Astrocyte (in vitro differentiated cells and primary cell): ENCODE measurements around the gene FOLR2. TPM values are rescaled to one million over a fixed set of nuclear protein-coding genes. Genes with fewer than 3 reads are reported as not detected.

ENCODE experiments used
- DNase-seq: peaks from one replicate; pipeline ENCODE4 v3.0.0-alpha.2; 2010; ENCODE audit warnings: low read depth
- FAIRE-seq: peaks from 2 replicates; lab custom pipeline; 2011; peaks lifted over from hg19 to GRCh38; lab: Jason Lieb, UNC
- H2AFZ ChIP-seq: 2 replicates; pipeline ENCODE4 v1.6.0; 2012; ENCODE audit warnings: low read depth, low read length, inconsistent platforms
- H3K27ac ChIP-seq: 2 replicates; pipeline ENCODE4 v1.5.1; 2011; ENCODE audit warnings: low read depth, low read length, inconsistent platforms
- H3K27me3 ChIP-seq: 2 replicates; pipeline ENCODE4 v1.6.0; 2011; ENCODE audit warnings: low read length, inconsistent platforms; ENCODE audit not compliant: insufficient read depth
- H3K36me3 ChIP-seq: 2 replicates; pipeline ENCODE4 v1.5.1; 2011; ENCODE audit warnings: low read length, inconsistent platforms; ENCODE audit not compliant: insufficient read depth
- H3K4me1 ChIP-seq: 2 replicates; pipeline ENCODE4 v1.5.1; 2011; ENCODE audit warnings: low read length, inconsistent platforms; ENCODE audit not compliant: insufficient read depth
- H3K4me2 ChIP-seq: 2 replicates; pipeline ENCODE4 v1.6.0; 2012; ENCODE audit warnings: low read length, inconsistent platforms
- H3K4me3 ChIP-seq: 2 replicates; pipeline ENCODE4 v1.5.1; 2011; ENCODE audit warnings: low read depth, mild to moderate bottlenecking, low read length, inconsistent platforms; ENCODE audit not compliant: insufficient read depth
- H3K79me2 ChIP-seq: 2 replicates; pipeline ENCODE4 v1.6.0; 2012; ENCODE audit warnings: mild to moderate bottlenecking, low read length, inconsistent platforms; ENCODE audit not compliant: insufficient read depth
- H3K9ac ChIP-seq: 2 replicates; pipeline ENCODE4 v1.6.0; 2012; ENCODE audit warnings: mild to moderate bottlenecking, low read length, inconsistent platforms
- H3K9me3 ChIP-seq: 2 replicates; pipeline ENCODE4 v1.5.1; 2012; ENCODE audit warnings: low read depth, mild to moderate bottlenecking, low read length, inconsistent platforms; ENCODE audit not compliant: insufficient read depth
- H4K20me1 ChIP-seq: 2 replicates; pipeline ENCODE4 v1.6.0; 2012; ENCODE audit warnings: low read length, inconsistent platforms; ENCODE audit not compliant: insufficient read depth
- H3K27ac Mint-ChIP-seq: one replicate; pipeline ENCODE4 v1.8.0; 2021; ENCODE audit warnings: mild to moderate bottlenecking, mixed read lengths; ENCODE audit not compliant: unreplicated experiment
- H3K27me3 Mint-ChIP-seq: one replicate; pipeline ENCODE4 v1.8.0; 2021; ENCODE audit warnings: low read depth, mixed read lengths; ENCODE audit not compliant: unreplicated experiment
- H3K36me3 Mint-ChIP-seq: one replicate; pipeline ENCODE4 v1.8.0; 2021; ENCODE audit warnings: low read depth, mixed read lengths; ENCODE audit not compliant: unreplicated experiment
- H3K4me1 Mint-ChIP-seq: one replicate; pipeline ENCODE4 v1.8.0; 2021; ENCODE audit warnings: low read depth, mixed read lengths; ENCODE audit not compliant: unreplicated experiment
- H3K4me3 Mint-ChIP-seq: one replicate; pipeline ENCODE4 v1.8.0; 2021; ENCODE audit warnings: mild to moderate bottlenecking, moderate library complexity, mixed read lengths; ENCODE audit not compliant: unreplicated experiment
- H3K9me3 Mint-ChIP-seq: one replicate; pipeline ENCODE4 v1.8.0; 2021; ENCODE audit warnings: mild to moderate bottlenecking, mixed read lengths; ENCODE audit not compliant: unreplicated experiment
- CTCF ChIP-seq: IDR thresholded peaks from 2 replicates; pipeline ENCODE4 v1.5.1; 2011; ENCODE audit warnings: low read depth, mild to moderate bottlenecking, inconsistent platforms, low read length, moderate library complexity; ENCODE audit not compliant: insufficient read depth
- EZH2 ChIP-seq: IDR thresholded peaks from 2 replicates; pipeline ENCODE4 v1.6.1; 2012; ENCODE audit warnings: mild to moderate bottlenecking, low read length, inconsistent platforms; ENCODE audit not compliant: insufficient read depth
- total RNA-seq: library from RNA; stranded (reverse); gene quantifications from 2 replicates; pipeline ENCODE4 v1.2.1, GENCODE V29; 2021

The FOLR2 gene
- total RNA-seq, 1 donor from 2014 or later: not detected

GRCh38 chr11:72244361-72245262, 28.0 kb downstream of the FOLR2 start:
- peaks cover 77% of the 10 kb centered on the region for H3K27me3 ChIP-seq
- peaks cover 7% of the 10 kb centered on the region for H3K4me1 Mint-ChIP-seq
- peaks cover 2% of the 10 kb centered on the region for H3K36me3 Mint-ChIP-seq
- H2AFZ ChIP-seq: no peak overlapping the region
- no peak overlapping the region for H3K27ac Mint-ChIP-seq
- DNase-seq: no peak
- no peaks in the 10 kb centered on the region for H3K9me3 ChIP-seq
- H3K36me3 ChIP-seq: no peaks in the 10 kb centered on the region
- peaks cover 17% of the 10 kb centered on the region for H3K9me3 Mint-ChIP-seq
- H3K4me2 ChIP-seq: peak overlapping the region; percentile 73
- no peak overlapping the region for H3K27ac ChIP-seq
- peak; percentile 81 for TF ChIP-seq EZH2
- TF ChIP-seq CTCF: no peak
- peaks cover 41% of the 10 kb centered on the region for H3K27me3 Mint-ChIP-seq
- peak overlapping the region; percentile 66 for H3K4me3 Mint-ChIP-seq
- H3K4me1 ChIP-seq: peaks cover 12% of the 10 kb centered on the region
- H4K20me1 ChIP-seq: peaks cover 8% of the 10 kb centered on the region
- no peak overlapping the region for H3K9ac ChIP-seq
- no peaks in the 10 kb centered on the region for H3K79me2 ChIP-seq
- H3K4me3 ChIP-seq: peak overlapping the region; percentile 25
- no peak for FAIRE-seq

GRCh38 chr11:72245263-72245816, 28.7 kb downstream of the FOLR2 start:
- H3K79me2 ChIP-seq: no peaks in the 10 kb centered on the region
- no peaks in the 10 kb centered on the region for H3K9me3 ChIP-seq
- no peak for TF ChIP-seq CTCF
- no peak for TF ChIP-seq EZH2
- H3K27me3 ChIP-seq: peaks cover 79% of the 10 kb centered on the region
- H3K27ac ChIP-seq: no peak overlapping the region
- Mint-ChIP-seq H3K27me3 (peaks cover 45% of the 10 kb centered on the region), H3K4me1 (peaks cover 5% of the 10 kb centered on the region), H3K4me3 (no peak overlapping the region), H3K36me3 (peaks cover under 1% of the 10 kb centered on the region), H3K9me3 (peaks cover 17% of the 10 kb centered on the region), H3K27ac (no peak overlapping the region)
- FAIRE-seq (no peak), DNase-seq (no peak)
- H3K4me1 ChIP-seq: peaks cover 7% of the 10 kb centered on the region
- no peak overlapping the region for H3K4me3 ChIP-seq
- no peak overlapping the region for H3K9ac ChIP-seq
- peaks cover 8% of the 10 kb centered on the region for H4K20me1 ChIP-seq
- H2AFZ ChIP-seq: no peak overlapping the region
- H3K36me3 ChIP-seq: no peaks in the 10 kb centered on the region
- no peak overlapping the region for H3K4me2 ChIP-seq

- peaks cover 4% of the 10 kb centered on the region for H4K20me1 ChIP-seq
- H3K9me3 Mint-ChIP-seq: peaks cover 10% of the 10 kb centered on the region
- H3K27ac ChIP-seq: no peak overlapping the region
- H3K4me1 ChIP-seq: no peaks in the 10 kb centered on the region
- peaks cover 4% of the 10 kb centered on the region for H3K4me1 Mint-ChIP-seq
- DNase-seq (no peak), FAIRE-seq (no peak)
- H3K36me3 Mint-ChIP-seq: no peaks in the 10 kb centered on the region
- no peaks in the 10 kb centered on the region for H3K36me3 ChIP-seq
- H3K27me3 Mint-ChIP-seq: peaks cover 32% of the 10 kb centered on the region
- no peaks in the 10 kb centered on the region for H3K9me3 ChIP-seq
- H2AFZ ChIP-seq: no peak overlapping the region
- no peak overlapping the region for H3K4me3 ChIP-seq
- H3K27me3 ChIP-seq: peaks cover 70% of the 10 kb centered on the region
- TF ChIP-seq EZH2 (no peak), CTCF (no peak)
- no peak overlapping the region for H3K9ac ChIP-seq
- H3K79me2 ChIP-seq: no peaks in the 10 kb centered on the region
- H3K27ac Mint-ChIP-seq: no peak overlapping the region
- no peak overlapping the region for H3K4me3 Mint-ChIP-seq
- H3K4me2 ChIP-seq: no peak overlapping the region
Measured at GRCh38 chr11:72247584-72247983, 31.0 kb downstream of the FOLR2 start.
